HG02759 (cell line): ENCODE measurements around the gene PPP2R5A.
"Not testable (repeated sequence)": the region's sequence is repeated elsewhere in the genome, so short reads cannot be mapped to it uniquely, and the experiment has no call there.

Source experiments
- ATAC-seq: cut with Tn5 transposase; IDR thresholded peaks from one replicate; pipeline ENCODE4 v1.9.1; 2021; ENCODE audit warnings: mild to moderate bottlenecking, moderate library complexity; ENCODE audit not compliant: unreplicated experiment

Gene PPP2R5A

GRCh38 chr1:212351588-212352362 is 66.6 kb downstream of the PPP2R5A start:
- ATAC-seq = no peak

- no peak for ATAC-seq
These were observed 68.0 kb downstream of the PPP2R5A start for GRCh38 chr1:212353181-212353580.

GRCh38 chr1:212354464-212354863 is 69.3 kb downstream of the PPP2R5A start:
- no peak for ATAC-seq

GRCh38 chr1:212355230-212355969 is 70.2 kb downstream of the PPP2R5A start:
- no peak for ATAC-seq

GRCh38 chr1:212359794-212360479 is 74.7 kb downstream of the PPP2R5A start:
- ATAC-seq = no peak

GRCh38 chr1:212364985-212365384 is 79.8 kb downstream of the PPP2R5A start:
- no peak for ATAC-seq

GRCh38 chr1:212366901-212367300 is 81.7 kb downstream of the PPP2R5A start:
- no peak for ATAC-seq

- peak; percentile 28 for ATAC-seq
These were observed 82.4 kb downstream of the PPP2R5A start for GRCh38 chr1:212367474-212368072.

GRCh38 chr1:212368073-212368484 is 82.9 kb downstream of the PPP2R5A start:
- ATAC-seq = peak; percentile 88

- ATAC-seq = no peak
These were observed 90.8 kb downstream of the PPP2R5A start for GRCh38 chr1:212375986-212376385.

- ATAC-seq = no peak
These were observed 92.4 kb downstream of the PPP2R5A start for GRCh38 chr1:212377644-212378043.

GRCh38 chr1:212379366-212379765 is 94.2 kb downstream of the PPP2R5A start:
- ATAC-seq = no peak

GRCh38 chr1:212381397-212382035 is 96.3 kb downstream of the PPP2R5A start:
- ATAC-seq = no peak

GRCh38 chr1:212386029-212386428 is 100.8 kb downstream of the PPP2R5A start:
- ATAC-seq = no peak

GRCh38 chr1:212388985-212389716 is 103.9 kb downstream of the PPP2R5A start:
- ATAC-seq = no peak

- ATAC-seq = not testable (repeated sequence)
These were observed 110.6 kb downstream of the PPP2R5A start for GRCh38 chr1:212395678-212396437.

- no peak for ATAC-seq
These were observed 111.4 kb downstream of the PPP2R5A start for GRCh38 chr1:212396638-212397037.

- no peak for ATAC-seq
These were observed 112.0 kb downstream of the PPP2R5A start for GRCh38 chr1:212397171-212397570.

GRCh38 chr1:212401042-212401441 is 115.8 kb downstream of the PPP2R5A start:
- ATAC-seq = no peak
